Right ventricle myocardium inferior (tissue), 1 donor: Measurements from ENCODE around the gene C19orf25. TPM values are rescaled to one million over a fixed set of nuclear protein-coding genes. Genes with fewer than 3 reads are reported as not detected.

Experiments
- ATAC-seq: fragments of 200-7000 bp; cut with Tn5 transposase; one replicate; pipeline ENCODE4 v1.9.1; 2020; ENCODE audit warnings: mild to moderate bottlenecking, moderate library complexity
- DNase-seq: peaks from one replicate; pipeline ENCODE4 v3.0.0; 2021; ENCODE audit errors: missing footprints
- intact Hi-C: fragments of 100-400 bp; cut with DNase I; formaldehyde crosslinking; loops from one replicate; pipeline ENCODE4 v1.11.0; 2022
- total RNA-seq: library from RNA; stranded (reverse); fragmentation: NEBNext Ultra II Directional; extraction: Animal tissue kit (Norgen Biotek cat#: 25700); gene quantifications from one replicate; pipeline ENCODE4 v1.2.1, GENCODE V29; 2021
- donor health status: DM: no; HTN: yes; CAD: no; lungs with severe emphysema.

C19orf25 gene
- total RNA-seq, 1 donor from 2014 or later, result 21.5 TPM

GRCh38 chr19:1427221-1427920 is 51.6 kb downstream of the C19orf25 start:
- intact Hi-C loops, result no loop called here
- DNase-seq, result no peak
- no peak for ATAC-seq

- intact Hi-C loops, result no loop called here
- ATAC-seq (no peak), DNase-seq (no peak)
Observed at GRCh38 chr19:1426736-1427135, 52.3 kb downstream of the C19orf25 start.

- no peak for ATAC-seq
- DNase-seq, result no peak
- intact Hi-C loops, result no loop called here
Observed at GRCh38 chr19:1425902-1426301, 53.1 kb downstream of the C19orf25 start.

GRCh38 chr19:1425102-1425837 is 53.7 kb downstream of the C19orf25 start:
- intact Hi-C loops, result no loop called here
- DNase-seq (no peak), ATAC-seq (no peak)

- intact Hi-C loops, result no loop called here
- ATAC-seq (no peak), DNase-seq (no peak)
Observed at GRCh38 chr19:1424192-1424955, 54.6 kb downstream of the C19orf25 start.

- intact Hi-C loops, result no loop called here
Observed at GRCh38 chr19:1423436-1424191, 55.4 kb downstream of the C19orf25 start.

More at GRCh38 chr19:1423436-1424191, 55.4 kb downstream of the C19orf25 start:
- ATAC-seq (no peak), DNase-seq (no peak)

Other genes starting within 250 kb of the C19orf25 start
- gene CBARP, start 241.2 kb downstream of the C19orf25 start, total RNA-seq, result 1.2 TPM
- gene ATP5F1D, start 237.5 kb downstream of the C19orf25 start, total RNA-seq, result 656 TPM
- 62.8 TPM for gene MIDN, start 230.6 kb downstream of the C19orf25 start, total RNA-seq
- 219 TPM for gene CIRBP, start 209.9 kb downstream of the C19orf25 start, total RNA-seq
- gene FAM174C, start 203.7 kb downstream of the C19orf25 start, total RNA-seq, result 13.1 TPM
- gene EFNA2, start 193.3 kb downstream of the C19orf25 start, total RNA-seq, result not detected
- gene NDUFS7, start 95.3 kb downstream of the C19orf25 start, total RNA-seq, result 443 TPM
- gene GAMT, start 77.7 kb downstream of the C19orf25 start, total RNA-seq, result 85.8 TPM
- gene DAZAP1, start 71.6 kb downstream of the C19orf25 start, total RNA-seq, result 88.4 TPM
- gene RPS15, start 40.8 kb downstream of the C19orf25 start, total RNA-seq, result 695 TPM
- gene APC2, start 29.1 kb downstream of the C19orf25 start, total RNA-seq, result 0.14 TPM
- 0.89 TPM for gene PCSK4, start 11.1 kb upstream of the C19orf25 start, total RNA-seq
- gene REEP6, start 12.0 kb upstream of the C19orf25 start, total RNA-seq, result 1.1 TPM
- 22.9 TPM for gene ADAMTSL5, start 33.8 kb upstream of the C19orf25 start, total RNA-seq
- not detected for gene PLK5, start 44.9 kb upstream of the C19orf25 start, total RNA-seq
- gene MEX3D, start 89.1 kb upstream of the C19orf25 start, total RNA-seq, result 9.6 TPM
- gene MBD3, start 113.7 kb upstream of the C19orf25 start, total RNA-seq, result 64.2 TPM
- gene UQCR11, start 126.2 kb upstream of the C19orf25 start, total RNA-seq, result 1,146 TPM
- 25.3 TPM for gene TCF3, start 173.4 kb upstream of the C19orf25 start, total RNA-seq